Activated naive CD8-positive, alpha-beta T cell treated with anti-CD3 and anti-CD28 coated beads for 36 hours (primary cell): ENCODE measurements around the gene INPP5E. TPM values are rescaled to one million over a fixed set of nuclear protein-coding genes. Genes with fewer than 3 reads are reported as not detected.
"Not testable (repeated sequence)": the region's sequence is repeated elsewhere in the genome, so short reads cannot be mapped to it uniquely, and the experiment has no call there.

Source experiments
- DNase-seq: peaks from one replicate; pipeline ENCODE4 v3.0.0; 2021
- H3K27ac Mint-ChIP-seq: one replicate; pipeline ENCODE4 v1.8.0; 2022; ENCODE audit warnings: mild to moderate bottlenecking, moderate library complexity, mixed read lengths
- H3K27me3 Mint-ChIP-seq: one replicate; pipeline ENCODE4 v1.8.0; 2022; ENCODE audit warnings: mild to moderate bottlenecking, mixed read lengths
- H3K36me3 Mint-ChIP-seq: one replicate; pipeline ENCODE4 v1.8.0; 2021; ENCODE audit warnings: mild to moderate bottlenecking, mixed read lengths
- H3K4me1 Mint-ChIP-seq: one replicate; pipeline ENCODE4 v1.8.0; 2021; ENCODE audit warnings: mixed read lengths
- H3K4me3 Mint-ChIP-seq: one replicate; pipeline ENCODE4 v1.8.0; 2022; ENCODE audit warnings: mild to moderate bottlenecking, moderate library complexity, mixed read lengths
- H3K9me3 Mint-ChIP-seq: one replicate; pipeline ENCODE4 v1.8.0; 2022; ENCODE audit warnings: mixed read lengths
- total RNA-seq, 2 experiments: library from RNA; stranded (reverse); gene quantifications; one replicate each; pipeline ENCODE4 v1.2.3, GENCODE V29; 2021

Gene INPP5E
- total RNA-seq, 2 experiments from 2014 or later = 10.9 to 12.1 TPM

DNA sequence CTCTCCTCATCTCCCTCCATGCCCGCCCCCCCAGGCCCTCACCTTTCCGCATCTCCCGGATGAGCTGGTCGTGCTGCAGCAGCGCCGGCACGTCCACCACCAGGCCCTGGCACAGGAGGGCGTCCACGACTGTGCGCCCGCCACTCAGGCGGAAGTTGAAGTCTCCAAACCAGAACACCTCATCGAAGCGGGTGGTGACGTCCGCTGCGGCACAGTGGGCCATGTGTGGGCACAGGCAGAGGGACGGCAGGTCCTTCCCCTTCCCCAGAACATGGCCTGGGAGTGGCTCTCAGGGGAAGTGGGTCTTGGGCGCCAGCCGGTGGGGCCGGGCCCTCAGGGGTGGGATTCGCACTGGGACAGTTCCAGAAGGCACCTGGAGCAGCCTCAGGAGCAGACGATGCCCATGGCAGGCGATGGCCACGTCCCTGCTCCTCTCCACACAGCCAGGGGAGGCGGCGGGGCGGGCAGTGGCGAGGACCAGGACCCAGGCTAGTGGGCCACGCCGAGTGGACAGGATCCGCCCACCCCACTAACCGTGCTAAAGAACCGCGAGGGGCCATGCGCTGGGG, 7.8 kb downstream of the INPP5E start:
- H3K27me3 Mint-ChIP-seq = no peaks in the 10 kb centered on the region
- peaks cover 2% of the 10 kb centered on the region for H3K36me3 Mint-ChIP-seq
- H3K4me3 Mint-ChIP-seq = no peak overlapping the region
- H3K4me1 Mint-ChIP-seq = peaks cover 6% of the 10 kb centered on the region
- no peak overlapping the region for H3K27ac Mint-ChIP-seq
- DNase-seq = no peak
- H3K9me3 Mint-ChIP-seq = no peaks in the 10 kb centered on the region

DNA sequence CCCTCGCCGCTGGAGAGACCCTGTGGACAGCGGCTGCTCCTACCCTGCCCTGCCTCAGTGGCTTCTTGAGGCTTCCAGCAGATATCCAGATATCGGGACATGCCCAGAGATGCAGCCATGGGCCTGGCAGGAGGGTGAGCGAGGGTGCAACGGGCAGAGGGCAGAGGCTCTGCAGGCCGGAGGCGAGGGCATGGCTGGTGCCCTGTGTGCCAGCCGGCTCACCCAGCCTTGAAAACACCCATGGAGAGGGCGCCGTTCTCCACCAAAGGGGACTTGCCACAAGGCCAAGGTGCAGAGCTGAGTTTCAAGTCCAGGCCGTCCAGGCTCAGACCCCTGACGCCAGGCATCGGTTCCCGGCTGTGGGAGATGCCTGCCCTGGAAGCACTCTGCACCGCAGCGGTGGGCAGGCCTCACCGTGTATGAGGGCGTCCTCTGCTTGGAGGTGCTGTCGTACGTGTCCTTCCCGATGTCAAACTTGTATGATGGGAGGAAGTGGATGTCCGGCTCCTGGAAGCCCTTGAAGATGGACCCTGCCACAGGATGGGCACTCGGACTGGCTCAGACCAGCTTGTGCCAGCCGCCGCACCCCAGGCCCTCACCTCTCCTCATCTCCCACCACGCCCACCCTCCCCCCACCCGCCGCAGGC, 8.9 kb downstream of the INPP5E start:
- H3K27ac Mint-ChIP-seq = no peak overlapping the region
- H3K4me3 Mint-ChIP-seq = no peak overlapping the region
- H3K9me3 Mint-ChIP-seq = no peaks in the 10 kb centered on the region
- H3K27me3 Mint-ChIP-seq = no peaks in the 10 kb centered on the region
- no peak for DNase-seq
- no peaks in the 10 kb centered on the region for H3K4me1 Mint-ChIP-seq
- H3K36me3 Mint-ChIP-seq = peaks cover 2% of the 10 kb centered on the region

DNA sequence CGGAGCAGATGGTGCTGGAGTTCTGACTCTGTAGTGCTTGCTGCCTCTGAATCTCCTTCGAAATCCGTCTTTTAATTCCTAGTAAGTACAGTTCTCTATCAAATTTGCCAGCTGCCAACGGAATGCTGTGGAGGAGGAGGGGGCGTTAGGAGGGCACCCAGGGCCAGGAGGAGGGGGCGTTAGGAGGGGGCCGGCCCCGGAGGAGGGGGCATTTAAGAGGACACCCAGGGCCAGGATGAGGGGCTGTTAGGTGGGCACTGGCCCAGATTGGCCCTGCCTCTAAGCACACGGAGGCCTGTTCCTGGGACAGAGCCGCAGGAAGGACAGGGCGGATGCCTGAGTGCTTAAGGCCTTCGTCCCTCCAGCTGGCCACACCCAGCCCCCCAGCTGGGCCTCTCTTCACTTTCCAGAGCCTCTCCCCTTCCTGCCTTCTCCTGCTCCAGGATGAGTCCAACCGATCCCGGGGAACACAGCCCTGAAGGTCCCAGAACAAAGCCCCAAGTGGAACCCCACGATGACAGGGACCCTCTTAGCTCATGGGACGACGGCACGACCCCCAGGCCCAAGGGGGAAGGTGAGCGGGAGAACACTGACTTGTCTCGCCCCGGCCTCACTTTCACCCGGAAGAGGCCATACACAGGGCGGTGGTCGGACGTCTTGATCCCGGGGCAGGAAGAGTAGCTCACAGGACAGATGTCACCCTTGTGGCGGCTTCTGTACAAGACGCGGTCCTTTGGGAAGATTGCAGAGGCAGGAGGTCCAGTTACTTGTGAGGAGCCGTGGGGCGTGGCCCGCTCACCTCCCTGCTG, 9.8 kb downstream of the INPP5E start:
- no peak overlapping the region for H3K4me3 Mint-ChIP-seq
- H3K4me1 Mint-ChIP-seq = no peaks in the 10 kb centered on the region
- H3K27ac Mint-ChIP-seq = no peak overlapping the region
- H3K36me3 Mint-ChIP-seq = peaks cover 4% of the 10 kb centered on the region
- no peaks in the 10 kb centered on the region for H3K27me3 Mint-ChIP-seq
- H3K9me3 Mint-ChIP-seq = no peaks in the 10 kb centered on the region
- DNase-seq = no peak

DNA sequence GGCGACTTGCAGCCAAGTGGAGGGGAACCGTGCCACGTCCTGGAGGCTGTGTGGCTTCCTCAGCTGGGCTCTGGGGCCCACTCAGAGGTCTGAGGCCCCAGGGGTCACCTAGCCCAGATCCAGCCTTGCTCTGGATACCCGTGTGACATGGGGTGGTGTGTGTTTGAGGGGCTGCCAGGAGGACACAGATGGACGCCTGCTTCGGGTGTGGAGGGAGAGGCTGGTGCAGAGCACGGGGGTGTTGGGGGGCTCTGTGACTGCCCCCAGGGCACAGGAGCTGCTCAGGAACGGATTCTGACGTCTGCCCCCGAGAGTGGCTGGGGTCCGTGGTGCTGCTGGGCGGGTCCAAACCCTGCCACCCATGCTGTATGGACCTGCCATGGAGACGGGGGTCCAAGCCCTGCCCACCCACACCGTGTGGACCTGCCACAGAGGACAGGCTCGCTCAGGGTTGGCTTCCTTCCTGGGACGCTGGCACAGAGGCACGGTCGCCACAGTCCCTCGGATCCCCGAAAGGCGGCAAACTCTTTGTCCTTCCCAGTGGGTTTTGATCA, 10.5 kb downstream of the INPP5E start:
- H3K9me3 Mint-ChIP-seq = no peaks in the 10 kb centered on the region
- H3K4me1 Mint-ChIP-seq = no peaks in the 10 kb centered on the region
- H3K27ac Mint-ChIP-seq = no peak overlapping the region
- no peak for DNase-seq
- H3K36me3 Mint-ChIP-seq = peaks cover 6% of the 10 kb centered on the region
- H3K4me3 Mint-ChIP-seq = no peak overlapping the region
- no peaks in the 10 kb centered on the region for H3K27me3 Mint-ChIP-seq

DNA sequence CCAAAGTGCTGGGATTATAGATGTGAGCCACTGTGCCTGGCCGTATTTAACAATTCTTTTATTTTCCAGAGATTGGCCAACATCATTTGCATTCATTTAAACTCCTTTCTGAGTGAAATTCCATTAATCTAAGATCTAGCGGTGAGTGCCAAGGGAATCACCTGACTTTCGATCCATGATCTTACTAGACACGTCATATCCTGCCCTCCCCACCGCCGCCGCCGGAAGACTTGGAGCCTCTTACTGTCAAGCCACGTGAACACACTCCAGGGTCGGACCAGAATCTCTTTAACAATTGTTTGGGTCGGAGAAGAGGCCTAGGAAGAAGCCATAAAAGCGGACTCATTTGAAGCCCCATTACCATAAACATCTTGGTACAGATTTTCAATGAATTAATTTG, 12.9 kb downstream of the INPP5E start:
- H3K9me3 Mint-ChIP-seq = no peaks in the 10 kb centered on the region
- no peak for DNase-seq
- no peaks in the 10 kb centered on the region for H3K4me1 Mint-ChIP-seq
- no peak overlapping the region for H3K27ac Mint-ChIP-seq
- H3K36me3 Mint-ChIP-seq = peaks cover 9% of the 10 kb centered on the region
- no peaks in the 10 kb centered on the region for H3K27me3 Mint-ChIP-seq
- H3K4me3 Mint-ChIP-seq = no peak overlapping the region

DNA sequence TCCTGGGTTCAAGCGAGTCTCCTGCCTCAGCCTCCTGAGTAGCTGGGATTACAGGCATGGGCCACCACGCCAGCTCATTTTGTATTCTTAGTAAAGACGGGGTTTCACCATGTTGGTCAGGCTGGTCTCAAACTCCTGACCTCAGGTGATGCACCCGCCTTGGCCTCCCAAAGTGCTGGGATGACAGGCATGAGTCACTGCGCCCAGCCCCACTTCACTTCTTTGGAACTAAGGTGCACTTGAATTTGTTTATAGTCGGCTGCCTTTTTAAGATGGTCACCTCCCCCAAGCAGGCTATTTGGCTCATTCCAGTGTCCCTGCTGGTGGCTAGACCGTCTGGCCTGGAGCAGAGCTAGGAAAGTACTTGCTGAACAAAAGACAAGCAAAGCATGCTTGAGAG, 14.3 kb downstream of the INPP5E start:
- H3K9me3 Mint-ChIP-seq, H3K4me1 Mint-ChIP-seq, DNase-seq, H3K4me3 Mint-ChIP-seq, H3K27me3 Mint-ChIP-seq: not testable (repeated sequence)
- H3K27ac Mint-ChIP-seq = peak overlapping the region; percentile 39
- H3K36me3 Mint-ChIP-seq = peaks cover 13% of the 10 kb centered on the region

DNA sequence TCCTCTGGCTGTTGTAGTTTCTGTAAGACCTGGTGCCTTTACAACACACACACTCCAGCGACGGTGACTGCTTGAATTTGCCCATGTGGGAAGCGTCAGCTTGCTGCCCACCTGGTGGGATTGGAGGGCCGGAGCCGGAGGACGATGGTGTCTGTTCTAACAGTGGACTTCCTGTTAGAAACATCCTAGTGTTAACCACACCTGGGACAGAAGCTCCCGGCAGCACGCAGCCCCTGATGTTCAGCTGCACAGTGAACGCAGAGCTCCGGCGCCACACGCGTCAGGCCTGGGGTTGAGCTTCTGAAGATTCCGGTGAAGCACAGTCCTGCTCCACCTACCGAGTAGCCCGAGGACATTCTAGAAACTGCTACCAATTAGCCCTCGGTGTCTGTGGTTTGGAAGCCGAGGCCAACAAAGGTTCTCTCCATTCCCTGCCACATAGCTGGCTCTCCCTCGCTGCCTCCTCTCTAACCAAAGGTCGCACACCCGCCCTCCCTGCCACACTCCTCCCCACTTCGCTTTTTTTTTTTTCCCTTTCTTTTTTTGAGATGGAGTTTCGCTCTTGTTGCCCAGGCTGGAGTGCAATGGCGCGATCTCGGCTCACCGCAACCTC, 14.8 kb downstream of the INPP5E start:
- Mint-ChIP-seq H3K27ac (peak overlapping the region; percentile 39), H3K4me3 (no peak overlapping the region), H3K9me3 (no peaks in the 10 kb centered on the region), H3K36me3 (peaks cover 13% of the 10 kb centered on the region), H3K4me1 (no peaks in the 10 kb centered on the region), H3K27me3 (no peaks in the 10 kb centered on the region)
- no peak for DNase-seq

DNA sequence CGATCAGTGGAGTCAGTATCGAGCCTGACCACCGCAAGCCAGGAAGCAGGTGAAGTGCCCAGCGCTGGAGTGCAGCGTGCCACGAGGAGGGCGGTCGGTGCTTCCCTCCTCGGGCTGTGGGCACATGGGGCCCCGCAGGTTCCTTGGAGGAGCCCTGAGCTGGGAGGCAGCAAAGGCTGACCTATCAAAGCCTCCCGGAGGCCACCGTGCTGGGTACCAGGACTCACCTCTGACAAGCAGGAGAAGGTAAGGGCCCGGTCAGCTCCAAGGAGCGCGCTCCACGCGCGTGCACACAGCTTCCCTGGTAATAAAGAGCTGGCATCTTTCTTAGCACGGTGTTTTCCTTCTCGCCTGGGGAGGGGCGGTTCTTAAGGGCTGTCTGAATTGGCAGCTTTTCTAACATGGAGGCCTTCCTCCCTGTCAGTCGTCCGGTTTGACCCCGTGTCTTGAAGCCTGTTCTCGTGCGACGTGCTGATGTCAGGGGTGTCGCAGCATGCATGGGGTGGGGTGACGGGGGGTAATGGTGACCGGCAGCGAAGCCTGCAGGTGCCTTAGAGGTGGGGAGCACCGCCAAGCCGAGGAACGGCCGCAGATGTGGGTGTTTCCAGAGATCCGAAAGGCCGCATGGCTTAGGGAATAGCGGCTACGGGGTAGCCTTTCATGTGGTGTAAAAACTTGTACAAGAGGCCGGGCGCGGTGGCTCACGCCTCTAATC, 16.1 kb downstream of the INPP5E start:
- H3K9me3 Mint-ChIP-seq = no peaks in the 10 kb centered on the region
- no peak for DNase-seq
- H3K27ac Mint-ChIP-seq = no peak overlapping the region
- no peak overlapping the region for H3K4me3 Mint-ChIP-seq
- H3K4me1 Mint-ChIP-seq = no peaks in the 10 kb centered on the region
- H3K27me3 Mint-ChIP-seq = no peaks in the 10 kb centered on the region
- H3K36me3 Mint-ChIP-seq = peaks cover 22% of the 10 kb centered on the region

DNA sequence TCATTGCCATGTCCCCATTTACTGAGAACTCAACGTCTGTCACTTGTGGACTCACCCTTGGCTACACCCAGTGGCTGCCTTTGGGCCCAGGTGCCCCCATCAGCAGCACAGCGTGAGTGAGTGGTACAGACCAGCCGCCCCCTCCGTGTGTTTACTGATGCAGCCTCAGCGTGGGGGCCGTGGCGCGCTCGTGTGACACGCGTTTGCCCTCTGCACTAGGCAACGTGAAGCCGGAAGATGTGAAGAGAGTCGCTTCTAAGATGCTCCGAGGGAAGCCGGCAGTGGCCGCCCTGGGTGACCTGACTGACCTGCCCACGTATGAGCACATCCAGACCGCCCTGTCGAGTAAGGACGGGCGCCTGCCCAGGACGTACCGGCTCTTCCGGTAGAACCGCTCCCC, 16.8 kb downstream of the INPP5E start:
- H3K9me3 Mint-ChIP-seq = no peaks in the 10 kb centered on the region
- no peaks in the 10 kb centered on the region for H3K27me3 Mint-ChIP-seq
- H3K27ac Mint-ChIP-seq = no peak overlapping the region
- H3K4me1 Mint-ChIP-seq = no peaks in the 10 kb centered on the region
- H3K4me3 Mint-ChIP-seq = no peak overlapping the region
- no peak for DNase-seq
- H3K36me3 Mint-ChIP-seq = peaks cover 21% of the 10 kb centered on the region

DNA sequence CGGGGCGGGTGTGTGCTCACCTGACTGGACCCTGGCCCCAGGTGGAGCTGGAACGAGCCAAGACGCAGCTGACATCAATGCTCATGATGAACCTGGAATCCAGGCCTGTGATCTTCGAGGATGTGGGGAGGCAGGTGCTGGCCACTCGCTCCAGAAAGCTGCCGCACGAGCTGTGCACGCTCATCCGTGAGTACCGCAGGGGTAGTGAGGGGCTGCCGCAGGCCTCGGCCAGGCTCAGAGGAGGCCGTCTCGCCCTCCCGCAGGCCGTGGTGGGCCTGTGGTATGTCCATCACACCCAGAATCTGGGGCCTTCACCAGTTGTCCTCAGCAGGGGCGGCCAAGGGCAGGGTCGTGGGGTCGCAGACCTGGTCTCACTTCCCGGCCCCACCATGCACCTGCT, 17.9 kb downstream of the INPP5E start:
- Mint-ChIP-seq H3K4me1 (no peaks in the 10 kb centered on the region), H3K36me3 (peaks cover 21% of the 10 kb centered on the region), H3K27ac (no peak overlapping the region), H3K4me3 (no peak overlapping the region), H3K27me3 (no peaks in the 10 kb centered on the region), H3K9me3 (no peaks in the 10 kb centered on the region)
- no peak for DNase-seq

DNA sequence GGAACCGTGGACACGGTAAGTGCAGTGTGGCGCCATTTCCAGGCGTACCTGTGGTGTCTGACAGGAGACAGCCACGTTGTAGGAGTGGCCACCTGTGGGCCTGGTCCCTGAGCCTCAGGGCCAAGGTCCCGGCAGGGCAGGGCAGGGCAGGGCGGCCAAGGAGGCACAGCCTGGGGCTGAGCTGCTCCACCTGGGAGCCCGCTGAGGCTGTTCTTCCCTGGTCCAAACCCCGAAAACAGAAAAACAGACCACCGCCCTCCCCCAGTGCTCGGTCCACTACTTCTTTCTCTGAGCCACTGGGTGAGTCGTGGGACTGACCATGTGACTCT, 20.6 kb downstream of the INPP5E start:
- Mint-ChIP-seq H3K9me3 (no peaks in the 10 kb centered on the region), H3K27ac (no peak overlapping the region), H3K36me3 (peaks cover 23% of the 10 kb centered on the region), H3K4me1 (no peaks in the 10 kb centered on the region), H3K4me3 (no peak overlapping the region), H3K27me3 (no peaks in the 10 kb centered on the region)
- no peak for DNase-seq

DNA sequence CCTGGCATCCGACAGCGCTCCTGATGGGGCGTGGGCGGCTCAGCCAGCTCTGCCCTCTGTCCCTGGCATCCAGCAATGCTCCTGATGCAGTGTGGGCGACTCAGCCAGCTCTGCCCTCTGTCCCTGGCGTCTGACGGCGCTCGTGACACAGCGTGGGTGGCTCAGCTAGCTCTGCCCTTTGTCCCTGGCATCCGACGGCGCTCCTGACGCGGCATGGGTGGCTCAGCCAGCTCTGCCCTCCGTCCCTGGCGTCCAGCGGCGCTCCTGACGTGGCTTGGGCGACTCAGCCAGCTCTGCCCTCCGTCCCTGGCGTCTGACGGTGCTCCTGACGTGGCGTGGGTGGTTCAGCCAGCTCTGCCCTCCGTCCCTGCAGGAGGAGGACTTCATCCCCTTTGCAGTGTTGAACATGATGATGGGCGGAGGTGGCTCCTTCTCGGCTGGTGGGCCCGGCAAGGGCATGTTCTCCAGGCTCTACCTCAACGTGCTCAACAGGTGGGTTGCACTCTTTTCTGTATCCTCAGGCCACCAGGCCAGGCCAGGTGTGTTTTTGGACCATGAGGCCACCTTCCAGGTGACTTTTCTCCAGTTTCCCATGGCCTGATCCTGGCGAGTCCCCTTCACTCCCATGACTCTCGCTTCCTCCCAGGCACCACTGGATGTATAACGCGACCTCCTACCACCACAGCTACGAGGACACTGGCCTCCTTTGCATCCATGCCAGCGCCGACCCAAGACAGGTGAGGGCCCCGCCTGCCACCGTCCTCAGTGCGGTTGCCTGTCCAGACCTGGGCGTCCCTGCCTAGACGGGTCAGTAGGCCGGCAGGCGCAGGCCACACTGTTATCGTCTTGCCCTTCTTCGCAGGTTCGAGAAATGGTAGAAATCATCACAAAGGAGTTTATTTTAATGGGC, 21.2 kb downstream of the INPP5E start:
- Mint-ChIP-seq H3K4me3 (no peak overlapping the region), H3K27me3 (no peaks in the 10 kb centered on the region), H3K4me1 (no peaks in the 10 kb centered on the region), H3K9me3 (no peaks in the 10 kb centered on the region), H3K36me3 (peaks cover 28% of the 10 kb centered on the region), H3K27ac (no peak overlapping the region)
- DNase-seq = no peak

DNA sequence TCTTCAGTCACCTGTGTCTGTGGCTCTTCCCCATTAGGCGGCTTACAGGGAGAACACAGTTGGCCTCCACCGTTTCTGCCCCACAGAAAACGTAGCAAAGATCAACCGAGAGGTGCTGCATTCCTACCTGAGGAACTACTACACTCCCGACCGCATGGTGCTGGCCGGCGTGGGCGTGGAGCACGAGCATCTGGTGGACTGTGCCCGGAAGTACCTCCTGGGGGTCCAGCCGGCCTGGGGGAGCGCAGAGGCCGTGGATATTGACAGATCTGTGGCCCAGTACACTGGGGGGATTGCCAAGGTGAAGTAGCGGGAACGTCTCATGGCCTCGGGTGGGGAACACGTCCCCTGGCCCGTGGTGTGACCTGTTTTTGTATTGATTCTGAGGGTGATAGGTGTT, 22.7 kb downstream of the INPP5E start:
- Mint-ChIP-seq H3K4me1 (peaks cover 8% of the 10 kb centered on the region), H3K27me3 (no peaks in the 10 kb centered on the region), H3K9me3 (no peaks in the 10 kb centered on the region), H3K4me3 (no peak overlapping the region), H3K27ac (no peak overlapping the region), H3K36me3 (peaks cover 34% of the 10 kb centered on the region)
- DNase-seq = no peak

DNA sequence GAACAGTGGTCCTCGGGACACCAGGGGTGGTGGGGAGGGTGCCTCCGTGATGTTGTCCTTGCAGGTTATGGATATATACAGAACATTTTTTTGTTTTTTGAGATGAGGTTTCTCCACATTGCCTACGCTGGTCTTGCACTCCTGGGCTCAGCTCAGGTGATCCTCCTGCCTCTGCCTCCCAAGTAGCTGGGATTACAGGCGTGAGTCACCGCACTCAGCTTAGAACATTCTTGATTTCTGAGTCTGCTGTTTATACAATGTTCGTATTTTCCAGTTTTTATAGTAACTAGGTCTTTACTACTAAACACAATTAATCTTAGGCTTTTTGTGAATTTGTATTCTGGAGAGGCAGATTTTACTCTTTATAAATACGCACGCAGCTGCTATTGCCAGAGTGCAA, 23.2 kb downstream of the INPP5E start:
- no peak for DNase-seq
- no peak overlapping the region for H3K27ac Mint-ChIP-seq
- no peaks in the 10 kb centered on the region for H3K9me3 Mint-ChIP-seq
- H3K36me3 Mint-ChIP-seq = peaks cover 38% of the 10 kb centered on the region
- H3K27me3 Mint-ChIP-seq = no peaks in the 10 kb centered on the region
- no peak overlapping the region for H3K4me3 Mint-ChIP-seq
- peaks cover 13% of the 10 kb centered on the region for H3K4me1 Mint-ChIP-seq
